ENCODE results near the gene SYT9. TPM values are rescaled to one million over a fixed set of nuclear protein-coding genes. Genes with fewer than 3 reads are reported as not detected.

Gene SYT9
- polyA plus RNA-seq, 1 of the 3 experiments (the other 2 are of a cell fraction), result 0.10 TPM

GRCh38 chr11:7321473-7322450 is 70.1 kb downstream of the SYT9 start:
- Histone ChIP-seq H2AFZ (ENCODE audit: low read depth) (no peak overlapping the region), H3K4me1 (ENCODE audit: control insufficient read depth in 1 of 2, insufficient read depth in 2 of 2, low read depth in 1 of 2, low read length in 1 of 2) (no peaks in the 10 kb centered on the region), H3F3A (replicated peaks; ENCODE audit: insufficient read depth) (no peaks in the 10 kb centered on the region), H3K27ac (ENCODE audit: low read depth in 2 of 2, low read length in 1 of 2) (no peak overlapping the region), H3K79me2 (ENCODE audit: insufficient read depth) (no peaks in the 10 kb centered on the region), H3K4me3 (ENCODE audit: low read depth in 2 of 2, low read length in 1 of 2) (no peak overlapping the region), H4K20me1 (ENCODE audit: insufficient read depth) (no peaks in the 10 kb centered on the region), H3K27me3 (ENCODE audit: insufficient read depth) (no peaks in the 10 kb centered on the region), H3K36me3 (replicated peaks in 1 of 2; ENCODE audit: control insufficient read depth in 1 of 2, insufficient read depth in 2 of 2, low read length in 1 of 2) (no peaks in the 10 kb centered on the region), H3K9me2 (no peaks in the 10 kb centered on the region), H3K4me2 (no peak overlapping the region), H3K9me3 (no peaks in the 10 kb centered on the region), H3K9ac (no peak overlapping the region)
- CTCF ChIA-PET, result interaction anchor here (1.0 kb wide), 1 partner anchor 209 kb away, joined by 3 read pairs; no protein-coding TSS in a partner anchor
- no peak for DNase-seq
- POLR2A ChIA-PET, result no interaction called here
- TF ChIP-seq JUND (IDR thresholded peaks at IDR 0.05) (no peak), TEAD4 (IDR thresholded peaks at IDR 0.05; ENCODE audit: borderline replicate concordance, insufficient read depth) (no peak)
- WGBS (ENCODE audit: low lambda C conversion rate), result 23% methylated on average over 7 of the region's 7 CpGs

GRCh38 chr11:7332451-7332850 is 80.7 kb downstream of the SYT9 start:
- H3K9me2 ChIP-seq, result no peaks in the 10 kb centered on the region
- no peaks in the 10 kb centered on the region for H4K20me1 ChIP-seq (ENCODE audit: insufficient read depth)
- TF ChIP-seq FOSL2 (IDR thresholded peaks at IDR 0.05; ENCODE audit: borderline replicate concordance, low read depth), result no peak
- TF ChIP-seq YY1 (IDR thresholded peaks at IDR 0.05; ENCODE audit: low read depth), result no peak
- TF ChIP-seq JUND (IDR thresholded peaks at IDR 0.05), result no peak
- no peaks in the 10 kb centered on the region; a peak in 1 of 4 replicates for H3K4me1 ChIP-seq (ENCODE audit: control insufficient read depth in 1 of 2, insufficient read depth in 2 of 2, low read depth in 1 of 2, low read length in 1 of 2)
- POLR2A ChIA-PET, result no interaction called here
- 0% methylated on average over 1 of the region's 1 CpG for WGBS (ENCODE audit: low lambda C conversion rate)
- no peak overlapping the region for H3K9ac ChIP-seq
- H3K36me3 ChIP-seq (replicated peaks in 1 of 2; ENCODE audit: control insufficient read depth in 1 of 2, insufficient read depth in 2 of 2, low read length in 1 of 2), result no peaks in the 10 kb centered on the region
- no peaks in the 10 kb centered on the region for H3K9me3 ChIP-seq
- H3K27ac ChIP-seq (ENCODE audit: low read depth in 2 of 2, low read length in 1 of 2), result no peak overlapping the region
- H3F3A ChIP-seq (replicated peaks; ENCODE audit: insufficient read depth), result no peaks in the 10 kb centered on the region
- CTCF ChIA-PET, result interaction anchor here (0.9 to 2.0 kb wide), 3 partner anchors 13 to 333 kb away, joined by 3 to 5 read pairs (median 4); no protein-coding TSS in a partner anchor
- no peak overlapping the region for H3K4me3 ChIP-seq (ENCODE audit: low read depth in 2 of 2, low read length in 1 of 2)
- H3K27me3 ChIP-seq (ENCODE audit: insufficient read depth), result no peaks in the 10 kb centered on the region
- H3K4me2 ChIP-seq, result no peak overlapping the region
- DNase-seq, result no peak
- no peaks in the 10 kb centered on the region for H3K79me2 ChIP-seq (ENCODE audit: insufficient read depth)
- H2AFZ ChIP-seq (ENCODE audit: low read depth), result no peak overlapping the region

GRCh38 chr11:7332962-7333361 is 81.3 kb downstream of the SYT9 start:
- H3K4me3 ChIP-seq (ENCODE audit: low read depth in 2 of 2, low read length in 1 of 2), result no peak overlapping the region
- no peak overlapping the region for H3K9ac ChIP-seq
- 33% methylated on average over 2 of the region's 2 CpGs for WGBS (ENCODE audit: low lambda C conversion rate)
- POLR2A ChIA-PET, result no interaction called here
- H3K79me2 ChIP-seq (ENCODE audit: insufficient read depth), result no peaks in the 10 kb centered on the region
- H2AFZ ChIP-seq (ENCODE audit: low read depth), result no peak overlapping the region
- no peak for TF ChIP-seq GATA2 (CRISPR knock-in tag; IDR thresholded peaks at IDR 0.05)
- no peak for TF ChIP-seq TAF1 (IDR thresholded peaks at IDR 0.05; ENCODE audit: borderline replicate concordance, low read depth, low read length)
- no peak for TF ChIP-seq REST (IDR thresholded peaks at IDR 0.05; ENCODE audit: low read depth, low read length)
- TF ChIP-seq FOXM1 (IDR thresholded peaks at IDR 0.05; ENCODE audit: low read depth), result no peak
- TF ChIP-seq RXRA (IDR thresholded peaks at IDR 0.05; ENCODE audit: borderline replicate concordance, low read depth), result no peak
- TF ChIP-seq GABPA (IDR thresholded peaks at IDR 0.05; ENCODE audit: low read depth), result no peak
- no peak for TF ChIP-seq TCF12 (IDR thresholded peaks at IDR 0.05)
- no peak for TF ChIP-seq YY1 (IDR thresholded peaks at IDR 0.05; ENCODE audit: low read depth)
- TF ChIP-seq POLR2AphosphoS5 (IDR thresholded peaks at IDR 0.05; ENCODE audit: low read depth, low read length), result no peak
- no peak for TF ChIP-seq USF2 (IDR thresholded peaks at IDR 0.05; ENCODE audit: borderline replicate concordance, low read depth, low read length)
- TF ChIP-seq FOSL2 (IDR thresholded peaks at IDR 0.05; ENCODE audit: borderline replicate concordance, low read depth), result no peak
- no peak for TF ChIP-seq RCOR1 (IDR thresholded peaks at IDR 0.05; ENCODE audit: low read length)
- H3K9me2 ChIP-seq, result no peaks in the 10 kb centered on the region
- no peaks in the 10 kb centered on the region for H3F3A ChIP-seq (replicated peaks; ENCODE audit: insufficient read depth)
- no peaks in the 10 kb centered on the region; a peak in 1 of 4 replicates for H3K4me1 ChIP-seq (ENCODE audit: control insufficient read depth in 1 of 2, insufficient read depth in 2 of 2, low read depth in 1 of 2, low read length in 1 of 2)
- no peaks in the 10 kb centered on the region for H3K27me3 ChIP-seq (ENCODE audit: insufficient read depth)
- H3K4me2 ChIP-seq, result no peak overlapping the region
- H3K36me3 ChIP-seq (replicated peaks in 1 of 2; ENCODE audit: control insufficient read depth in 1 of 2, insufficient read depth in 2 of 2, low read length in 1 of 2), result no peaks in the 10 kb centered on the region
- no peak for DNase-seq
- H4K20me1 ChIP-seq (ENCODE audit: insufficient read depth), result no peaks in the 10 kb centered on the region
- CTCF ChIA-PET, result interaction anchor here (0.7 to 1.1 kb wide), 4 partner anchors 14 to 332 kb away, joined by 3 to 5 read pairs (median 4); no protein-coding TSS in a partner anchor
- no peak overlapping the region for H3K27ac ChIP-seq (ENCODE audit: low read depth in 2 of 2, low read length in 1 of 2)
- H3K9me3 ChIP-seq, result no peaks in the 10 kb centered on the region
